ENCODE data around the gene BCDIN3D. TPM values are rescaled to one million over a fixed set of nuclear protein-coding genes. Genes with fewer than 3 reads are reported as not detected.

Gene BCDIN3D
- total RNA-seq, 4 donors from 2014 or later, result 3.2 to 7.4 (median 6.3) TPM

DNA sequence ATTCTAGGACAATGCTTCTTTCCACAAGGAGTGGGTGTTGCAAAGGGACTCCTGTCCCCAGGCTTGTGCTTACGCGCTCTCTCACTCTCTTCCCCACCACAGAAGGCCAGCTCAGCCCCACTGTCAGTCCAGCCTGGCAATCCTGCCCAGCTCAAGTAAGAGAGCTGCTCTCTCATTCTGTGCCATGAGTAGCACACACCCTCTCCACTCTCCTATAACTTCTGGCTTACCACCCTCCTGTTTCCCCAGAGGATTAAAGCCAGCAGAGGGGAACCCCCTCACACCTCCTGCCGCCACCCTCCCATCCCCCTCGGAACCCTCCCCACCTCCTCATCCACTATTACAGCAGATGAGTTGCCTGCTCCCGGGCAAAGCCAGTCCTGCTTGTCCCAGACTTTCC is 31.8 kb downstream of the BCDIN3D start:
- peak in 1 of 2 donors; percentile 54 for DNase-seq (ENCODE audit: low spot score in 2 of 2)
- intact Hi-C loops (cut with DNase I; ENCODE audit: low total_unique reads), result no loop called here
- TF ChIP-seq POLR2A (IDR thresholded peaks at IDR 0.05), result no peak
- TF ChIP-seq, protein P1, sequence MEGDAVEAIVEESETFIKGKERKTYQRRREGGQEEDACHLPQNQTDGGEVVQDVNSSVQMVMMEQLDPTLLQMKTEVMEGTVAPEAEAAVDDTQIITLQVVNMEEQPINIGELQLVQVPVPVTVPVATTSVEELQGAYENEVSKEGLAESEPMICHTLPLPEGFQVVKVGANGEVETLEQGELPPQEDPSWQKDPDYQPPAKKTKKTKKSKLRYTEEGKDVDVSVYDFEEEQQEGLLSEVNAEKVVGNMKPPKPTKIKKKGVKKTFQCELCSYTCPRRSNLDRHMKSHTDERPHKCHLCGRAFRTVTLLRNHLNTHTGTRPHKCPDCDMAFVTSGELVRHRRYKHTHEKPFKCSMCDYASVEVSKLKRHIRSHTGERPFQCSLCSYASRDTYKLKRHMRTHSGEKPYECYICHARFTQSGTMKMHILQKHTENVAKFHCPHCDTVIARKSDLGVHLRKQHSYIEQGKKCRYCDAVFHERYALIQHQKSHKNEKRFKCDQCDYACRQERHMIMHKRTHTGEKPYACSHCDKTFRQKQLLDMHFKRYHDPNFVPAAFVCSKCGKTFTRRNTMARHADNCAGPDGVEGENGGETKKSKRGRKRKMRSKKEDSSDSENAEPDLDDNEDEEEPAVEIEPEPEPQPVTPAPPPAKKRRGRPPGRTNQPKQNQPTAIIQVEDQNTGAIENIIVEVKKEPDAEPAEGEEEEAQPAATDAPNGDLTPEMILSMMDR (IDR thresholded peaks at IDR 0.05), result no peak
- 71 to 81% methylated on average over 5 of the region's 5 CpGs for WGBS, 2 donors
- no peak overlapping the region for H3K4me3 ChIP-seq (ENCODE audit: low read depth, poor library complexity, severe bottlenecking)

DNA sequence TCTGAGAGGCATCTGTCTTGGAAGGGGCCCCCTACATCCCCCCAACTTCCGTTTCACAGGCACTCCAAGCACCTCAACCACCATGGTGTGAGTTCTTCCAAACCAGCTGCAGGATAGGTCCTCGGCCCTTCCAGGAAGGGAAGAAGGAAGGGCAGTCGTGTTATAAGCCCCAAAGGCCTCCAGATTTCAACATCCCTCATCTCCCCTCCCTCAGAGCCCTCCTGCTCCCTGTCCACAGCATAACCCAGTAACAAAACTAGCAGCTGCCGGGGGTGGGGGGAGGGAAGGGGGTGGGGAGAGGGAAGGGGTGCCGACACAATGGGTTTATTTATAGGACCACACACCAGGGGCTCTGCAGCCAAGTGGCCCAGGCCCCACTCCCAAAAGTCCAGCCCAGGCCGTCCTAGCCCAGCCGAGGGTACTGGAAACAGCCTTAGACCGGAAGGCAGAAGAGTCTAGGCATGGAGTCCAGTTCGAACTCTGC is 33.0 kb downstream of the BCDIN3D start:
- no peak overlapping the region for H3K4me3 ChIP-seq (ENCODE audit: low read depth, poor library complexity, severe bottlenecking)
- DNase-seq (ENCODE audit: low spot score in 2 of 2), result peak in 1 of 2 donors; percentile 72
- intact Hi-C loops (cut with DNase I; ENCODE audit: low total_unique reads), result no loop called here
- no peak for TF ChIP-seq POLR2A (IDR thresholded peaks at IDR 0.05)
- TF ChIP-seq, protein P1 (IDR thresholded peaks at IDR 0.05), result no peak
- 60 to 67% methylated on average over 9 of the region's 9 CpGs for WGBS, 2 donors

DNA sequence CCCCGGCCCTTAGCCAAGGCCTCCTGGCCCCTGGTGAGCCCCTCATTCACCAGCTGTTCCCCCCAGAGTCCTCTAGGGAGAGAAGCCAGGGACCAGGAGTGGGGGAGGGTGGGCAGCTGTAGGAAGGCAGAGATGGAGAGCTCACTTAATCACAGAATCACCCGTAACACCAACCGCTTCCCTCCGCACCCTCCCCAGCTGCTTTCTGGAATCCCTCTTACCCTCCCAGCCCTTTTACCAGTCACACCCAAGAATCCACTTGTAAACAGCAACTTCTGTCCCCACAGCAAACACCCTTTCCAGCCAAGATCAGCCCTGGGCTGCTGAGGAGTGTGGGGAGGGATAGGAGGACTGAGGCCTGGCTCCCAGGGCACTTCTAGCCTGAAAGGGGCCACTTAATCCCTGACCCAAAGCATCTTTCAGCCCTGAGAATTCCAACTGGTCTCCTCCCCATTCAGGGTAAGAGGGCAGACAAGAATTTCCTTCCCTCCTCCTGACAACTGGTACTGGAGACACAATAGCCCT is 33.5 kb downstream of the BCDIN3D start:
- H3K4me3 ChIP-seq (ENCODE audit: low read depth, poor library complexity, severe bottlenecking), result no peak overlapping the region
- no peak for TF ChIP-seq POLR2A (IDR thresholded peaks at IDR 0.05)
- TF ChIP-seq, protein P1 (IDR thresholded peaks at IDR 0.05), result no peak
- intact Hi-C loops (cut with DNase I; ENCODE audit: low total_unique reads), result no loop called here
- 51 to 57% methylated on average over 3 to 4 of the region's 4 CpGs for WGBS, 2 donors
- peak in 1 of 2 donors; percentile 86 for DNase-seq (ENCODE audit: low spot score in 2 of 2)

DNA sequence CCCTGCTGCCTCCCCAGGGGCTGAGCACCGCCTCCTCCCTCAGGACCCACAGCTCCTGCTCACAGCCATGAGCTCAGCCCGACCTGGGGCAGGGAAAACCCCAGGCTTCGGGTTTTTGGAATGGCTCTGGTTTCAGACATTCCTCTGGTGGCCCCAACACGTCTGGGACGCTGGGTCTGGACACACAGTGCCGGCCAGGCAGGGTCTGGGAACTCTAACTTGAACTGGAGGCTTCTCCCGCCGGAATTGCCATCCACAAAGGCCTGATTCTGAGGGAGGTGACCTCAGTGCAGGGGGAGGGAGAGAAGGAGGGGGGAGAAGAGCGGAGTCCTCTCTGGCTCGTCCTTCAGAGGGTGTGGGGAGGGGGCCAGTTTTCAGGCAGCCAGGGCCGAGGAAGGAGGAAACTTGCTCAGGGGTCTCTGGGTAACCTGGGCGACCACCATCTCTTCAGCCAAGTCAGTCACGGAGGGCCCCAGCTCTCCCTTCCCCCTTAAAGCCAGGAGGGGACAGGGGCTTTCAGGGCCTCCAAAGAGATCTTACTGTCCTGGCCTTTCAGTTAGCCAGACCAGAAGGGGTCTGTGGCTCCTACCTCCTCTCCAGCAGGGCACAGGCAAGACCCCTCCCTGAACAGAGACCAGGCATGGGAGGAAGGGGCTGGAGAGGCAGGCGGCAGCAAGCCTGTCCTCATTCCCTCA is 34.1 kb downstream of the BCDIN3D start:
- peak in 1 of 2 donors; percentile 80 for DNase-seq (ENCODE audit: low spot score in 2 of 2)
- WGBS, 2 donors, result 49 to 57% methylated on average over 11 to 13 of the region's 14 CpGs
- TF ChIP-seq POLR2A (IDR thresholded peaks at IDR 0.05), result no peak
- TF ChIP-seq, protein P1 (IDR thresholded peaks at IDR 0.05), result no peak
- H3K4me3 ChIP-seq (ENCODE audit: low read depth, poor library complexity, severe bottlenecking), result no peak overlapping the region
- intact Hi-C loops (cut with DNase I; ENCODE audit: low total_unique reads), result no loop called here

DNA sequence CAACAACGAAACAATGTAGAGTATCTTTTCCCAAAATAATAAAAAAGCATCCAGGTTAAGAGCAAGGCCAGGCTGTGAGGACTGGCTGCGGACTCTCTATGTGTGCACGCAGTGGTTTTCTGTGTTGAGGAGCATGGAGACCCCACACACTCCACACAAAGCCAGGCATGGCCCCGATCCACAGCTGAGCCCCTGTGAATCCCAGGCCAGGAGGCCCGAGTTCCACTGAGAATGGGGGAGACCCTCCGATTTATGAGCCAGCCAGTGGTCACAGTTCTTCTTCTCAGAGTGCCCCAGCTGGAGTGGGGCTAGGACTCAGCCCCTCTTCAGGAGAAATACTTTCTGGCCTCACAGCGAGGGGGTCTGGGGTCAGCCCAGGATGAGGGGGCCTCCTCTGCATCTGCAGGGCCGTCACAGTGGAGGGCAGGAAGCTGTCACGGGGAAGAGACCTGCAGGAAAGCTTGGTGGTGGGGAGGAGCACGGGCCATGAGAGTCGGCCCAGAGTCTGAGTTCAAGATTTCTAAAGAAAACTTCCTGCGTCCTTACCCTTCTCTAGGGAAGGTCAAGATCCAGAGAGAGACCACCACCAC is 34.8 kb downstream of the BCDIN3D start:
- peak in 1 of 2 donors; percentile 80 for DNase-seq (ENCODE audit: low spot score in 2 of 2)
- intact Hi-C loops (cut with DNase I; ENCODE audit: low total_unique reads), result no loop called here
- H3K4me3 ChIP-seq (ENCODE audit: low read depth, poor library complexity, severe bottlenecking), result no peak overlapping the region
- no peak for TF ChIP-seq POLR2A (IDR thresholded peaks at IDR 0.05)
- TF ChIP-seq, protein P1 (IDR thresholded peaks at IDR 0.05), result no peak
- 92% methylated on average over 12 of the region's 12 CpGs for WGBS, 2 donors
